GM10266 (cell line): ENCODE measurements around the gene CSGALNACT2.

Experiments used
- DNase-seq: peaks from one replicate; pipeline ENCODE4 v3.0.0; 2012; ENCODE audit errors: extremely low spot score
- TF ChIP-seq, protein P1 (sequence below): IDR thresholded peaks from 2 replicates; pipeline ENCODE4 v1.5.1; 2012; ENCODE audit warnings: mild to moderate bottlenecking, low read depth; ENCODE audit not compliant: control insufficient read depth, insufficient read depth; ENCODE audit errors: missing control alignments

The CSGALNACT2 gene

DNA sequence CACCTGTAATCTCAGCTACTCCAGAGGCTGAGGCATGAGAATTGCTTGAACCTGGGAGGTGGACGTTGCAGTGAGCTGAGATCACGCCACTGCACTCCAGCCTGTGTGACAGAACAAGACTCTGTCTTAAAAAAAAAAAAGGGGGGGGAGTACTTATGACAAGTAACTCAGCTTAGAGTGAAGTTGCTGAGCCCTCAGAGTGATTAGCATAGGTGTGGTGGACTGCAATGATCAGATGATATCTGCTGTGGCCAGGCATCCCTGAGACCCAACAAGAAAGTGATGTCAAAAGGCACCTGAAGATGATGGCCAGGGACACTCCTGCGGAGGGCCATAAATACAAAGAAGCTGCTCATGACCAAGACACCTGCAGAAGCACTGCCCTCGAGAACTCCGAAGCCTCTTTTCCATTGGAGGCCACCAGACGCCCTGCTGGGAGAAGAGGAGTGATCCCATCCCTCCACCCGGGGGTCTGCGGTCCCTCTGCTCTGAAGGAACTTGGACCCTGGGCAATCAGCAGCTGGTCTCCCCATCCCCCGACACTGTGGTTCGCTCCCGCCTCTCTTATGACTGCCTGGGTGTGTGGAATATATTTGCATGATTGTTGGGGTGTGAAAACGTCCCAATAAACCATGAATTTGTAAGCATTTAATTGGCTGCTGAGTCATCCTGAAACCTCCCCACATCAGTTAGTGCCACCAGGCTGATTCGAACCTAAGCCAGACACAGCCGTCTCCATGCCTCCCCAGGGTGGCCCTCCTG lies 82.6 kb downstream of the CSGALNACT2 start:
- no peak for DNase-seq
- TF ChIP-seq, protein P1, sequence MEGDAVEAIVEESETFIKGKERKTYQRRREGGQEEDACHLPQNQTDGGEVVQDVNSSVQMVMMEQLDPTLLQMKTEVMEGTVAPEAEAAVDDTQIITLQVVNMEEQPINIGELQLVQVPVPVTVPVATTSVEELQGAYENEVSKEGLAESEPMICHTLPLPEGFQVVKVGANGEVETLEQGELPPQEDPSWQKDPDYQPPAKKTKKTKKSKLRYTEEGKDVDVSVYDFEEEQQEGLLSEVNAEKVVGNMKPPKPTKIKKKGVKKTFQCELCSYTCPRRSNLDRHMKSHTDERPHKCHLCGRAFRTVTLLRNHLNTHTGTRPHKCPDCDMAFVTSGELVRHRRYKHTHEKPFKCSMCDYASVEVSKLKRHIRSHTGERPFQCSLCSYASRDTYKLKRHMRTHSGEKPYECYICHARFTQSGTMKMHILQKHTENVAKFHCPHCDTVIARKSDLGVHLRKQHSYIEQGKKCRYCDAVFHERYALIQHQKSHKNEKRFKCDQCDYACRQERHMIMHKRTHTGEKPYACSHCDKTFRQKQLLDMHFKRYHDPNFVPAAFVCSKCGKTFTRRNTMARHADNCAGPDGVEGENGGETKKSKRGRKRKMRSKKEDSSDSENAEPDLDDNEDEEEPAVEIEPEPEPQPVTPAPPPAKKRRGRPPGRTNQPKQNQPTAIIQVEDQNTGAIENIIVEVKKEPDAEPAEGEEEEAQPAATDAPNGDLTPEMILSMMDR = no peak

DNA sequence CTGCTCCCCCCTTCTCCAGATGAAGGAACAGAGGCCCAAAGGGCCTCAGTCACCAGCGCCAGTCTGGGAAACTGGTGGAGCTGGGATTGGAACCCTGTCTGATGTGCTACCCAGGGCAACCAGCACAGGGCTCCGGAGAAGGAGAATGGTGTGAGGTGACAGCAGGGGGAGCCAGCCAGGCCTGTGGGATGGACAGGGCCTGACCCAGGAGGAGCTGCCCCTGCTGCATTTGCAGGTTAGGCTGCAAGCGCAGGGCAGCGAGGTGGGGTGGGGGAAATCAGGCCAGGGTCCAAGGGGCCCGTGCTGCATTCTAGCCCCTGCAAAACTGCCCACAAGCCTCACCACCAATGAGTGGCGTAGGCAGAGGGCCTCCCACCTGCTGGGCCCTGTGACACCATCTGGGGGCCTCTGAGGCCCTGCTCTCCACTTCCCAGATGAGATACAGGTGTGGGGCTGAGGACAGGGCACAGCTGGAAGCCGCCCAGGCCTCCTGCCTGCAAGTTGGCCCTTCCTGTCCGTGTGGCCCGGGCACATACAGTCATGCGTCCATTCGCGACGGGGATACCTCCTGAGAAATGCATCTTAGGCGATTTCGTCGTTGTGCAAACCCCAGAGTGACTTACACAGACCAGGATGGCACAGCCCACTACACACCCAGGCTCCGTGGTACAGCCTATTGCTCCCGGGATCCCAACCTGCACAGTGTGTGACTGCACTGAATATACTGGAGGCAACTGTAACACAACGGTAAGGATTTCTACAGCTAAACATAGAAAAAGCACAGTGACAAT lies 83.4 kb downstream of the CSGALNACT2 start:
- DNase-seq = no peak
- TF ChIP-seq, protein P1 = peak; percentile 22

DNA sequence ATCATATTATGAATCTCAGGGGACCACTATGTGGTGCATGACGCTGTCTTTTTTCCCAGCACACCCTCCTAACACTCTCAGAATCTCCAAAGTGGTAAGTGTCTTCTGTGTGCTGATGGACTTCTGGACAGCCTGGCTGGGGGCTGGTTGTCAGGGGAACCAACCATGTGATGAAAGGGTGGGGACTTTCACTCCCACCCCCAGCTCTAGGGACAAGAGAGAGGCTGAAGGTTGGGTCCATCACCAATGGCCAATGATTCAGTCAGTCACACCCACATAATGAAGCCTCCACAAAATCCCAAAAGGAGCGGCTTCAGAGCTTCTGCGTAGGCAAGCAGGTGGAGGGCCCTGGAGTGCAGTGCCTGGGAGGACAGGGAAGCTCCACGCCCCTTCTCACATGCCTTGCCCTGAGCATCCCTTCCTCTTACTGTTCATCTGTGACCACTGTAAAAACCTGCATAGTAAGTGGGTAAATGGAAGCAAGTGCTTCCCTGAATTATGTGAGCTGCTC lies 84.0 kb downstream of the CSGALNACT2 start:
- TF ChIP-seq, protein P1 = no peak
- DNase-seq = no peak

DNA sequence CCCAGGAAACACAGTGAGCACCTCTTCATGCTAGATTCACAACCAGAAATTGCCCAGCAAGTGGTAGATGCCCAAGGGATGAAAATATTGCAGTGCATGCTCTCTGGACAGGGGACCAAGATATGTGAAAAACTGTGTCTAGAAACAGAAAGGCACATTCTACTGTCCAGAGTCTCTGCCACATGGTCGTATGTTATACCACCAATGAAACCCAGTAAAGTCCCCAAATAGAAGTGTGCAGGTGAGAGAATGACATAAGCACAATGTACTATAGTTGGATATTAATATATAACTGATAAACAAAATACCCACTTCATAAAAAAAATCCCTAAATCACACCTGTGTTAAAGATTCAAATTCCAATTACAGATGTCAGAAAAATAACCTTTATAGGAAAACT lies 84.8 kb downstream of the CSGALNACT2 start:
- no peak for DNase-seq
- TF ChIP-seq, protein P1 = no peak

DNA sequence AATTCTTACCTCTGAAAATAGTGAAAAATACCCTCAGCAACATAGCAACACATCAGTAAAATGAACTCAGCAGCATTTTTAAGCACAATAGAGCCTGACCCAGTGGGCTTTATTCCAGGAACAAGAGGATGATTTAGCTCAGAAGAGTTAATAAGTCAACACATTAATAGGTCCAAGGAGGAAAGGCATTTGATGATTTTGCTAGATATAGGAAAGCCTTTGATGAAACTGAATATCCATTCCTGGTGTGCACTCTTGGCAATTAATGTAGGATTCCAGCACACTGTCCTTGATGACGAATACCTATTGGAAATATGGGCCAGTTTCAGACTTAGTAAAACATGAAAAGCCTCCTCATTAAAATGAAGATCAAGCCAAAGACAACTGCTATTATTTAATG lies 86.1 kb downstream of the CSGALNACT2 start:
- no peak for DNase-seq
- TF ChIP-seq, protein P1 = no peak

DNA sequence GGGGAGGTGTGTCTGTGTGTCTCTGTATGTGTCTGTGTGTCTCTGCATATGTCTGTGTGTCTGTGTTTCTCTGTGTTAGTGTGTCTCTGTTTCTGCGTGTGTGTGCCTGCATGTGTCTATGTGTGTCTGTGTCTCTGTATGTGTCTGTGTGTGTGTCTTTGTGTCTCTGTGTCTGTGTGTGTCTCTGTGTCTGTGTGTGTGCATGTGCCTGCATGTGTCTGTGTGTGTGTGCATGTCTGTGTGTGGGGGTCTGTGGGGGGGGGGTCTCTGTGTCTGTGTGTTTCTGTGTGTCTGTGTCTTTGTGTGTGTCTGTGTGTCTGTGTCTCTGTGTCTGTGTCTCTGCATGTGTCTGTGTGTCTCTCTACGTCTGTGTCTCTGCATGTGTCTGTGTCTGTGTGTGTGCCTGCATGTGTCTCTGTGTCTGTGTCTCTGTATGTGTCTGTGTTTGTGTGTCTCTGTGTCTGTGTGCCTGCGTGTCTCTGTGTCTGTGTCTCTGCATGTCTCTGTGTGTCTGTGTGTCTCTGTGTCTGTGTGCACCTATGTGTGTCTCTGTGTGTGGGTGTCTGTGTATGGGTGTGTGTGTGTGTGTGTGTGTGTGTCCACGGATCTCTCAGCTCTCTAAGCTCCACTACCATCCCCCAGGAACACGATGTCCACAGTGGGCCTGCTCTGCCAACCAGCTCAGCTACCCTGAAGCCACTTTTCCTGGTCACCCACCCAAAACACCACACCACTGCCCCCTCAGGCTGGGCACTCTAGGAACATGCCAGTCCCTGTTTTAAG lies 87.0 kb downstream of the CSGALNACT2 start:
- no peak for DNase-seq
- TF ChIP-seq, protein P1 = no peak
